Heart left ventricle (tissue), 13 donors: ENCODE results near the gene HYAL1.

ENCODE experiments used
- POLR2A ChIP-seq, 2 donors: fragments of 450-650 bp; IDR thresholded peaks; one replicate each; pipeline ENCODE4 v1.6.1; 2017; ENCODE audit warnings: antibody characterized with exemption in 2 of 2, mild to moderate bottlenecking in 2 of 2, moderate library complexity in 2 of 2
- TF ChIP-seq, protein P1 (sequence below), 12 donors: fragments of 200-600 bp; sonication (generic) in 4 of 12; IDR thresholded peaks; one replicate each; pipeline versions ENCODE4 v1.5.0 to v1.8.0; 2018 to 2022; ENCODE audit warnings: antibody characterized with exemption in 12 of 12, mild to moderate bottlenecking in 5 of 12
- donor health status: ischemic (EF 13 %, LVEDD 7.1; RV severe dilation, severe dysfunction).
- donor health status: DM: no; HTN: yes; CAD: no.
- donor health status: DM: no; HTN: no; CAD: no.
- donor health status: ischemic (EF 25% LVEDD 6.9; RV normal size, moderate dysfunction).
- donor health status: ischemic (EF 25% LVEDD 5.7; RV mildly dilated, moderate dysfunction).
- donor health status: ischemic (EF 35%, LVEDD 5.7; RV mildly dilated, moderate dysfunction).
- donor health status: nonischemic (EF 11% LVEDD 7.7; RV severe dilation, severe dysfunction).
- donor health status: DM: yes; HTN: yes; CAD: no.
- donor health status: PGD.
- donor health status: ischemic (EF 29% LVEDD 5.4; RV normal size, mild dysfunction).
- donor health status: nonischemic (EF 23%, LVEDD 6.1; RV moderate dilation, normal function).

DNA sequence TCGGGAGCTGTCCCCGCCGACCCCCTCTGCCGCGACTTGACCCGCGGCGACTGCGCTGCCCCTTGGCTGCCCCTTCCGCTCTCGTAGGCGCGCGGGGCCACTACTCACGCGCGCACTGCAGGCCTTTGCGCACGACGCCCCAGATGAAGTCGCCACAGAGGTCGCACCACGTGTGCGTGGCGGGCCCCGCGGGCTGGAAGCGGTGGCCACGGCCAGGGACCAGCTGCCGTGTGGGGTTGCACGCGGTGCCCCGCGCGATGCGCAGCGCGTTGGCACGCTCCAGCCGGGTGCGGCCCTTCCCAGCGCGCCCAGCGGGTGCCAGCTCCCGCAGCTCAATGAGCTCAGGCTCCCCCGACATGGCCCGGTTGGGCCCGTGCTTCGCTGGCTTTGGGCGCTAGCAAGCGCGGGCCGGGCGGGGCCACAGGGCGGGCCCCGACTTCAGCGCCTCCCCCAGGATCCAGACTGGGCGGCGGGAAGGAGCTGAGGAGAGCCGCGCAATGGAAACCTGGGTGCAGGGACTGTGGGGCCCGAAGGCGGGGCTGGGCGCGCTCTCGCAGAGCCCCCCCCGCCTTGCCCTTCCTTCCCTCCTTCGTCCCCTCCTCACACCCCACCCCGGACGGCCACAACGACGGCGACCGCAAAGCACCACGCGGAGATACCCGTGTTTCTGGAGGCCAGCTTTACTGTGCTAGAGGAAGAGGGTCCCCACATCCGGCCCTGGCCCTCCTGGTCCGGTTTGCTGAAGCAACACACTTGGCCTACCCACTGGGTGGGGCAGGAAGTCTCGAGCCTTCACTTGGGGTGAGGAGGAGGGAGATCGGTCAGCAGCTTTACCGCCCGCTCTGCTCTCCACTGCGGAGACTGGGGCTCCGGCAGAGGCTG, 37.3 kb upstream of the HYAL1 start, which contains the start of gene RASSF1:
- TF ChIP-seq, protein P1, sequence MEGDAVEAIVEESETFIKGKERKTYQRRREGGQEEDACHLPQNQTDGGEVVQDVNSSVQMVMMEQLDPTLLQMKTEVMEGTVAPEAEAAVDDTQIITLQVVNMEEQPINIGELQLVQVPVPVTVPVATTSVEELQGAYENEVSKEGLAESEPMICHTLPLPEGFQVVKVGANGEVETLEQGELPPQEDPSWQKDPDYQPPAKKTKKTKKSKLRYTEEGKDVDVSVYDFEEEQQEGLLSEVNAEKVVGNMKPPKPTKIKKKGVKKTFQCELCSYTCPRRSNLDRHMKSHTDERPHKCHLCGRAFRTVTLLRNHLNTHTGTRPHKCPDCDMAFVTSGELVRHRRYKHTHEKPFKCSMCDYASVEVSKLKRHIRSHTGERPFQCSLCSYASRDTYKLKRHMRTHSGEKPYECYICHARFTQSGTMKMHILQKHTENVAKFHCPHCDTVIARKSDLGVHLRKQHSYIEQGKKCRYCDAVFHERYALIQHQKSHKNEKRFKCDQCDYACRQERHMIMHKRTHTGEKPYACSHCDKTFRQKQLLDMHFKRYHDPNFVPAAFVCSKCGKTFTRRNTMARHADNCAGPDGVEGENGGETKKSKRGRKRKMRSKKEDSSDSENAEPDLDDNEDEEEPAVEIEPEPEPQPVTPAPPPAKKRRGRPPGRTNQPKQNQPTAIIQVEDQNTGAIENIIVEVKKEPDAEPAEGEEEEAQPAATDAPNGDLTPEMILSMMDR (IDR thresholded peaks at IDR 0.05) = no peak
- TF ChIP-seq POLR2A (IDR thresholded peaks at IDR 0.05) = peak; percentile 30 to 82
